GM23248 (cell line): ENCODE data around the gene GPATCH1.

Experiments
- EZH2 ChIP-seq: fragments of 200-600 bp; sonication (generic); IDR thresholded peaks from 2 replicates; pipeline ENCODE4 v1.6.1; 2018; ENCODE audit warnings: antibody characterized with exemption, mild to moderate bottlenecking; ENCODE audit not compliant: insufficient read depth, poor library complexity, severe bottlenecking
- EZH2phosphoT487 ChIP-seq: fragments of 200-600 bp; sonication (generic); IDR thresholded peaks from 2 replicates; pipeline ENCODE4 v1.6.1; 2018; ENCODE audit warnings: antibody characterized with exemption, moderate library complexity, mild to moderate bottlenecking, low read depth; ENCODE audit not compliant: insufficient read depth

DNA sequence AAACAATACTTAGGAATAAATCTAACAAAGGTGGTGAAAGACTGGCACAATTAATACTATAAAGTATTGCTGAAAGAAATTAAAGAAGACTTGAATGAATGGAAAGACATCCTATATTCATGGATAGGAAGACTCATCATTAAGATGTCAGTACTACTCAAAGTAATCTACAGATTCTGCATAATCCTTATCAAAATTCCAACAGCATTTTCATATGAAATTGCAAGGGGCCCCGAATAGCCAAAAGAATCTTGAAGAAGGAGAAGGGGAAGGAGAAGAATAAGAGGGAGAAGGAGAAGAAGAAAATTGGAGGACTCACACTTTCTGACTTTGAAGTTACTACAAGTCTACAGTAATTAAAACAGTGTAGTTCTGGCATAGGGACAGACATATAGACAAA lies 87.5 kb downstream of the GPATCH1 start:
- TF ChIP-seq EZH2 (no peak), EZH2phosphoT487 (no peak)
